Measurements from ENCODE around the gene RAB27A.

GRCh38 chr15:55250392-55250791, 39.2 kb downstream of the RAB27A start:
- TF ChIP-seq CTCF (IDR thresholded peaks at IDR 0.05; ENCODE audit: insufficient read depth, low read depth, low read length) (no peak), EZH2 (IDR thresholded peaks at IDR 0.05; ENCODE audit: insufficient read depth, low read length) (no peak)

Data from astrocyte (in vitro differentiated cells and primary cell).